Mononuclear cell (primary cell): ENCODE data around the gene FAM153A. TPM values are rescaled to one million over a fixed set of nuclear protein-coding genes. Genes with fewer than 3 reads are reported as not detected.
"Not testable (repeated sequence)": the region's sequence is repeated elsewhere in the genome, so short reads cannot be mapped to it uniquely, and the experiment has no call there.

ENCODE experiments used
- H3K27me3 ChIP-seq: 2 replicates; pipeline ENCODE4 v1.6.0; 2011; ENCODE audit warnings: low read length, control low read depth; ENCODE audit not compliant: insufficient read depth
- H3K4me1 ChIP-seq: 2 replicates; pipeline ENCODE4 v1.5.1; 2011; ENCODE audit warnings: mild to moderate bottlenecking, low read length, control low read depth; ENCODE audit not compliant: insufficient read depth
- H3K4me3 ChIP-seq: 2 replicates; pipeline ENCODE4 v1.5.1; 2011; ENCODE audit warnings: mild to moderate bottlenecking, low read length, moderate library complexity
- H3K9me3 ChIP-seq: 2 replicates; pipeline ENCODE4 v1.5.1; 2011; ENCODE audit warnings: low read depth, mild to moderate bottlenecking, control low read depth, low read length
- total RNA-seq: library from RNA; depleted of rRNA; stranded (reverse); fragments of >200 nt; gene quantifications from one replicate; pipeline ENCODE4 v1.2.3, GENCODE V29; 2012

The FAM153A gene
- total RNA-seq, 1 donor = 16.5 TPM

GRCh38 chr5:177782169-177782568 lies 530 bp downstream of the FAM153A start:
- not testable (repeated sequence) for H3K27me3 ChIP-seq, H3K9me3 ChIP-seq, H3K4me3 ChIP-seq

GRCh38 chr5:177771206-177771605 lies 11.5 kb downstream of the FAM153A start:
- H3K27me3 ChIP-seq, H3K4me1 ChIP-seq, H3K4me3 ChIP-seq, H3K9me3 ChIP-seq: not testable (repeated sequence)

More at GRCh38 chr5:177782169-177782568, 530 bp downstream of the FAM153A start:
- not testable (repeated sequence) for H3K4me1 ChIP-seq

GRCh38 chr5:177770646-177771045 lies 12.1 kb downstream of the FAM153A start:
- H3K9me3 ChIP-seq, H3K27me3 ChIP-seq, H3K4me1 ChIP-seq, H3K4me3 ChIP-seq: not testable (repeated sequence)

- not testable (repeated sequence) for H3K4me1 ChIP-seq, H3K27me3 ChIP-seq, H3K9me3 ChIP-seq, H3K4me3 ChIP-seq
These were observed 18.8 kb downstream of the FAM153A start for GRCh38 chr5:177763737-177764508.

- not testable (repeated sequence) for H3K4me1 ChIP-seq, H3K4me3 ChIP-seq, H3K9me3 ChIP-seq, H3K27me3 ChIP-seq
These were observed 21.7 kb downstream of the FAM153A start for GRCh38 chr5:177760954-177761353.

GRCh38 chr5:177747354-177747753 lies 35.3 kb downstream of the FAM153A start:
- H3K4me1 ChIP-seq, H3K4me3 ChIP-seq, H3K27me3 ChIP-seq, H3K9me3 ChIP-seq: not testable (repeated sequence)

GRCh38 chr5:177724858-177725257 lies 57.8 kb downstream of the FAM153A start:
- not testable (repeated sequence) for H3K4me3 ChIP-seq, H3K4me1 ChIP-seq, H3K27me3 ChIP-seq, H3K9me3 ChIP-seq

GRCh38 chr5:177723831-177724485 lies 58.7 kb downstream of the FAM153A start:
- not testable (repeated sequence) for H3K9me3 ChIP-seq, H3K4me1 ChIP-seq, H3K27me3 ChIP-seq, H3K4me3 ChIP-seq

GRCh38 chr5:177722829-177723228 lies 59.9 kb downstream of the FAM153A start:
- H3K27me3 ChIP-seq, H3K4me1 ChIP-seq, H3K4me3 ChIP-seq, H3K9me3 ChIP-seq: not testable (repeated sequence)

- not testable (repeated sequence) for H3K27me3 ChIP-seq, H3K4me1 ChIP-seq, H3K9me3 ChIP-seq, H3K4me3 ChIP-seq
These were observed 62.7 kb downstream of the FAM153A start for GRCh38 chr5:177719989-177720388.

GRCh38 chr5:177715423-177715822 lies 67.3 kb downstream of the FAM153A start:
- H3K4me3 ChIP-seq, H3K9me3 ChIP-seq, H3K27me3 ChIP-seq, H3K4me1 ChIP-seq: not testable (repeated sequence)

- not testable (repeated sequence) for H3K27me3 ChIP-seq, H3K4me3 ChIP-seq, H3K4me1 ChIP-seq, H3K9me3 ChIP-seq
These were observed 86.6 kb downstream of the FAM153A start for GRCh38 chr5:177696100-177696499.

GRCh38 chr5:177695356-177695930 lies 87.3 kb downstream of the FAM153A start:
- not testable (repeated sequence) for H3K4me3 ChIP-seq, H3K27me3 ChIP-seq, H3K9me3 ChIP-seq, H3K4me1 ChIP-seq

- not testable (repeated sequence) for H3K27me3 ChIP-seq, H3K4me1 ChIP-seq, H3K4me3 ChIP-seq, H3K9me3 ChIP-seq
These were observed 88.2 kb downstream of the FAM153A start for GRCh38 chr5:177694518-177694835.

- not testable (repeated sequence) for H3K27me3 ChIP-seq, H3K4me1 ChIP-seq, H3K9me3 ChIP-seq, H3K4me3 ChIP-seq
These were observed 88.8 kb downstream of the FAM153A start for GRCh38 chr5:177693671-177694517.
